NOMO-1 (cell line): ENCODE results near the gene PTGDS.

Source experiments
- DNase-seq, 2 experiments: peaks; one replicate each; lab custom pipeline; 2025; ENCODE audit not compliant: unreplicated experiment in 2 of 2; lab: John Stamatoyannopoulos, UW

The PTGDS gene

GRCh38 chr9:136972335-136972734 lies 5.0 kb upstream of the PTGDS start:
- no peak for DNase-seq

- no peak for DNase-seq
Measured at GRCh38 chr9:136972743-136973142, 4.6 kb upstream of the PTGDS start.

- DNase-seq: no peak
Measured at GRCh38 chr9:136973618-136974617, 3.4 kb upstream of the PTGDS start.

GRCh38 chr9:136974817-136975535 lies 2.3 kb upstream of the PTGDS start:
- no peak for DNase-seq

GRCh38 chr9:136975644-136976043 lies 1.7 kb upstream of the PTGDS start:
- DNase-seq: no peak

- no peak for DNase-seq
Measured at GRCh38 chr9:136977649-136978072, 357 bp downstream of the PTGDS start.

GRCh38 chr9:136978073-136978864 lies 965 bp downstream of the PTGDS start:
- peak; percentile 33 to 35 for DNase-seq

GRCh38 chr9:136978865-136979544 lies 1.7 kb downstream of the PTGDS start:
- DNase-seq: no peak

- DNase-seq: no peak
Measured at GRCh38 chr9:136979769-136980587, 2.7 kb downstream of the PTGDS start.

- DNase-seq: no peak
Measured at GRCh38 chr9:136980669-136981478, 3.6 kb downstream of the PTGDS start.

GRCh38 chr9:136981588-136982231 lies 4.4 kb downstream of the PTGDS start:
- no peak for DNase-seq

- no peak for DNase-seq
Measured at GRCh38 chr9:136982232-136983051, 5.1 kb downstream of the PTGDS start, which contains the start of gene LCNL1. TSS of gene LCNL1 (plus strand) at chr9:136982993. CDS start at chr9:136983587, 594 bp downstream.

- no peak for DNase-seq
Measured at GRCh38 chr9:136983167-136983566, 5.9 kb downstream of the PTGDS start.

- no peak for DNase-seq
Measured at GRCh38 chr9:136983656-136984314, 6.5 kb downstream of the PTGDS start.

GRCh38 chr9:136984464-136985026 lies 7.2 kb downstream of the PTGDS start:
- DNase-seq: no peak

- DNase-seq: no peak
Measured at GRCh38 chr9:136985027-136985602, 7.8 kb downstream of the PTGDS start.
